Keratinocyte (primary cell): ENCODE results near the gene FBXL13. TPM values are rescaled to one million over a fixed set of nuclear protein-coding genes. Genes with fewer than 3 reads are reported as not detected.

Source experiments
- DNase-seq: peaks from one replicate; pipeline ENCODE4 v3.0.0-alpha.2; 2011; ENCODE audit warnings: low read depth, missing footprints, low spot score
- FAIRE-seq: peaks from 2 replicates; lab custom pipeline; 2011; peaks lifted over from hg19 to GRCh38; lab: Jason Lieb, UNC
- H2AFZ ChIP-seq: 2 replicates; pipeline ENCODE4 v1.6.0; 2012; ENCODE audit warnings: low read length, control low read depth, inconsistent platforms; ENCODE audit not compliant: control insufficient read depth
- H3K27ac ChIP-seq: 2 replicates; pipeline ENCODE4 v1.5.1; 2011; ENCODE audit warnings: low read length; ENCODE audit not compliant: control insufficient read depth, insufficient read depth
- H3K27me3 ChIP-seq: 3 replicates; pipeline ENCODE4 v1.6.0; 2011; ENCODE audit warnings: low read length; ENCODE audit not compliant: control insufficient read depth, insufficient read depth; ENCODE audit errors: extremely low read depth
- H3K36me3 ChIP-seq, 2 experiments: 2 replicates in 1 of 2; 3 replicates in 1 of 2; pipeline ENCODE4 v1.5.1; 2011; ENCODE audit warnings: low read length in 2 of 2, mild to moderate bottlenecking in 1 of 2; ENCODE audit not compliant: control insufficient read depth in 2 of 2, insufficient read depth in 2 of 2; ENCODE audit errors: extremely low read depth in 1 of 2
- H3K4me1 ChIP-seq: 3 replicates; pipeline ENCODE4 v1.5.1; 2011; ENCODE audit warnings: low read length; ENCODE audit not compliant: control insufficient read depth, insufficient read depth; ENCODE audit errors: extremely low read depth
- H3K4me2 ChIP-seq: 3 replicates; pipeline ENCODE4 v1.6.0; 2011; ENCODE audit warnings: low read depth, low read length; ENCODE audit not compliant: control insufficient read depth, insufficient read depth; ENCODE audit errors: extremely low read depth
- H3K4me3 ChIP-seq, 3 experiments: fragments of 200-600 bp in 1 of 3; sonication (generic) in 1 of 3; 2 replicates in 2 of 3; 3 replicates in 1 of 3; pipeline ENCODE4 v1.5.1; 2011 to 2016; ENCODE audit warnings: low read length in 3 of 3, mild to moderate bottlenecking in 3 of 3, control low read depth in 2 of 3, inconsistent platforms in 1 of 3, low read depth in 1 of 3, mixed read lengths in 1 of 3, mixed run types in 1 of 3, moderate library complexity in 1 of 3; ENCODE audit not compliant: control insufficient read depth in 2 of 3, insufficient read depth in 2 of 3; ENCODE audit errors: extremely low read depth in 1 of 3
- H3K79me2 ChIP-seq: 2 replicates; pipeline ENCODE4 v1.6.0; 2012; ENCODE audit warnings: low read length; ENCODE audit not compliant: control insufficient read depth, insufficient read depth
- H3K9ac ChIP-seq: 3 replicates; pipeline ENCODE4 v1.6.0; 2011; ENCODE audit warnings: low read length; ENCODE audit not compliant: control insufficient read depth, insufficient read depth; ENCODE audit errors: extremely low read depth
- H3K9me1 ChIP-seq: 3 replicates; pipeline ENCODE4 v1.6.0; 2011; ENCODE audit warnings: low read length; ENCODE audit not compliant: control insufficient read depth, insufficient read depth; ENCODE audit errors: extremely low read depth
- H3K9me3 ChIP-seq: 2 replicates; pipeline ENCODE4 v1.5.1; 2012; ENCODE audit warnings: low read depth, low read length; ENCODE audit not compliant: control insufficient read depth
- H4K20me1 ChIP-seq: 3 replicates; pipeline ENCODE4 v1.6.0; 2011; ENCODE audit warnings: low read length; ENCODE audit not compliant: control insufficient read depth, insufficient read depth; ENCODE audit errors: extremely low read depth
- CTCF ChIP-seq, 3 experiments: IDR thresholded peaks in 1 of 3; conservative IDR thresholded peaks in 1 of 3; optimal IDR thresholded peaks in 1 of 3; 2 replicates in 2 of 3; 3 replicates in 1 of 3; pipeline versions ENCODE3 to v1.5.1; 2011; ENCODE audit warnings: low read length in 3 of 3, mild to moderate bottlenecking in 3 of 3, moderate library complexity in 2 of 3, control low read depth in 1 of 3, inconsistent platforms in 1 of 3; ENCODE audit not compliant: insufficient read depth in 2 of 3; ENCODE audit errors: extremely low read depth in 1 of 3
- EZH2 ChIP-seq: IDR thresholded peaks from one replicate; pipeline ENCODE4 v1.6.1; 2012; ENCODE audit warnings: inconsistent platforms, mild to moderate bottlenecking, low read length, moderate library complexity
- dilution Hi-C: fragments of 300-500 bp; cut with MboI; formaldehyde crosslinking; loops from one replicate; pipeline ENCODE4 v1.7.0; 2020; ENCODE audit warnings: low sequenced_read_pairs; ENCODE audit not compliant: extremely low pct_ligation_motif_present
- polyA plus RNA-seq, 5 experiments: library from polyadenylated mRNA; depleted of rRNA in 3 of 5; stranded (reverse) in 3 of 5; stranded (forward) in 1 of 5; unstranded in 1 of 5; fragments of >200 nt; gene quantifications; 1 replicate in 1 of 5; 2 replicates in 3 of 5; 3 replicates in 1 of 5; pipeline versions ENCODE4 v1.2.1 to v1.2.3, GENCODE V29; 2011 to 2012; ENCODE audit warnings: missing spikeins in 2 of 5, low read depth in 1 of 5, low replicate concordance in 1 of 5

Gene FBXL13
- polyA plus RNA-seq, 1 donor (not counting 4 experiments of a cell fraction or from before 2014, with no cell fraction given): 0.20 TPM

DNA sequence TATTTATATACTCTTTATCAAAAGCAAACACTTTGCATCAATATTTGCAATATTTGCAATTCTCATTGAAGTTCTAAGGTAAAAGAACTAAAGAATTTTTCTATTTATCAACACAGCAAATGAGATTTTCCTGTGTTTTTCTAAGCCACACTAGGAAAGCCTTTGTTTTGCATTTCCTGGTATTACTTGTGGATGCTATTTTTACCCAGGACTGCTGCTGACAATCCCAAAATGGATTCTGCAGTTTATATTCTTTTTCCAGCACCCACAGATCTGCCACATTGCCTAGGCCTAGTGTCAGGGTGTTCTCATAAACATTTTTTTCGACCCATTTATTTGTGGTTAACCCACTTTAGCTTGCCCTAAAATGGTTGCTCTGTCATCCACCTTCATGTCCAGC lies 135.9 kb downstream of the FBXL13 start:
- dilution Hi-C loops: no loop called here
- Histone ChIP-seq H3K27me3 (no peaks in the 10 kb centered on the region), H3K79me2 (no peaks in the 10 kb centered on the region), H3K36me3 (no peaks in the 10 kb centered on the region), H4K20me1 (no peaks in the 10 kb centered on the region), H3K9ac (no peak overlapping the region), H3K9me3 (no peaks in the 10 kb centered on the region), H3K4me3 (no peak overlapping the region), H3K9me1 (no peaks in the 10 kb centered on the region), H3K4me2 (no peak overlapping the region), H3K27ac (no peak overlapping the region), H2AFZ (no peak overlapping the region), H3K4me1 (no peaks in the 10 kb centered on the region)
- DNase-seq (no peak), FAIRE-seq (no peak)
- no peak for TF ChIP-seq EZH2
- TF ChIP-seq CTCF (optimal IDR thresholded peaks at IDR 0.05 in 1 of 3, IDR thresholded peaks at IDR 0.05 in 1 of 3, conservative IDR thresholded peaks at IDR 0.05 in 1 of 3; ENCODE audit: extremely low read depth in 1 of 3, insufficient read depth in 2 of 3, low read length in 3 of 3): no peak

GRCh38 chr7:102935450-102936115 lies 139.0 kb downstream of the FBXL13 start:
- H3K9me3 ChIP-seq: no peaks in the 10 kb centered on the region
- H3K36me3 ChIP-seq: no peaks in the 10 kb centered on the region
- H3K27me3 ChIP-seq: no peaks in the 10 kb centered on the region
- FAIRE-seq (no peak), DNase-seq (no peak)
- H4K20me1 ChIP-seq: no peaks in the 10 kb centered on the region
- H3K4me1 ChIP-seq: no peaks in the 10 kb centered on the region
- H2AFZ ChIP-seq: no peak overlapping the region
- no peak overlapping the region for H3K27ac ChIP-seq
- TF ChIP-seq EZH2 (no peak), CTCF (optimal IDR thresholded peaks at IDR 0.05 in 1 of 3, IDR thresholded peaks at IDR 0.05 in 1 of 3, conservative IDR thresholded peaks at IDR 0.05 in 1 of 3; ENCODE audit: extremely low read depth in 1 of 3, insufficient read depth in 2 of 3, low read length in 3 of 3) (no peak)
- dilution Hi-C loops: no loop called here
- H3K79me2 ChIP-seq: no peaks in the 10 kb centered on the region
- no peaks in the 10 kb centered on the region for H3K9me1 ChIP-seq
- H3K4me2 ChIP-seq: no peak overlapping the region
- no peak overlapping the region for H3K9ac ChIP-seq
- H3K4me3 ChIP-seq: no peak overlapping the region
